ENCODE results near the gene SCN3A. TPM values are rescaled to one million over a fixed set of nuclear protein-coding genes. Genes with fewer than 3 reads are reported as not detected.
A peak's percentile ranks its signal among the peaks of the same experiment; 100 is the strongest.

The SCN3A gene
- total RNA-seq, 1 donor from 2014 or later: 2.2 TPM

- Mint-ChIP-seq H3K36me3 (ENCODE audit: low read depth) (peaks cover 3% of the 10 kb centered on the region), H3K27me3 (no peaks in the 10 kb centered on the region), H3K4me3 (no peak overlapping the region), H3K27ac (no peak overlapping the region), H3K4me1 (peaks cover 23% of the 10 kb centered on the region), H3K9me3 (no peaks in the 10 kb centered on the region)
- no peak for ATAC-seq (ENCODE audit: low read depth)
- no peak for TF ChIP-seq CTCF (IDR thresholded peaks at IDR 0.05)
- ChIA-PET CTCF (interaction anchor here (0.7 kb wide), 1 partner anchor 30 kb away, joined by 5 read pairs; no protein-coding TSS in a partner anchor), POLR2A (no interaction called here)
- DNase-seq: no peak
- intact Hi-C loops (cut with micrococcal nuclease): loop anchor here (5.0 kb wide), 1 partner anchor 45 kb away; no protein-coding TSS in a partner anchor
These were observed 56.4 kb downstream of the SCN3A start for GRCh38 chr2:165147186-165148045.

GRCh38 chr2:165144315-165144714, 59.5 kb downstream of the SCN3A start:
- Mint-ChIP-seq H3K9me3 (no peaks in the 10 kb centered on the region), H3K4me1 (peaks cover 13% of the 10 kb centered on the region), H3K36me3 (ENCODE audit: low read depth) (peaks cover 8% of the 10 kb centered on the region), H3K27ac (no peak overlapping the region), H3K4me3 (no peak overlapping the region), H3K27me3 (no peaks in the 10 kb centered on the region)
- ChIA-PET POLR2A (no interaction called here), CTCF (no interaction called here)
- DNase-seq: no peak
- intact Hi-C loops (cut with micrococcal nuclease): loop anchor here (2.0 kb wide), 1 partner anchor 60 kb away; the partner anchor contains the start of gene SCN3A
- peak; percentile 56 for ATAC-seq (ENCODE audit: low read depth)
- TF ChIP-seq CTCF (IDR thresholded peaks at IDR 0.05): no peak

- Mint-ChIP-seq H3K27me3 (no peaks in the 10 kb centered on the region), H3K4me3 (no peak overlapping the region), H3K27ac (no peak overlapping the region), H3K36me3 (ENCODE audit: low read depth) (peaks cover 7% of the 10 kb centered on the region), H3K9me3 (no peaks in the 10 kb centered on the region), H3K4me1 (peaks cover 5% of the 10 kb centered on the region)
- POLR2A ChIA-PET: no interaction called here
- DNase-seq (no peak), ATAC-seq (ENCODE audit: low read depth) (no peak)
- intact Hi-C loops (cut with micrococcal nuclease): no loop called here
- CTCF ChIA-PET: interaction anchor here (2.0 kb wide), 1 partner anchor 62 kb away, joined by 9 read pairs; the partner anchor contains the start of gene SCN3A
- TF ChIP-seq CTCF (IDR thresholded peaks at IDR 0.05): no peak
These were observed 62.1 kb downstream of the SCN3A start for GRCh38 chr2:165141601-165142354.

GRCh38 chr2:165126244-165126643, 77.6 kb downstream of the SCN3A start:
- Mint-ChIP-seq H3K4me1 (no peaks in the 10 kb centered on the region), H3K4me3 (no peak overlapping the region), H3K27me3 (peaks cover 2% of the 10 kb centered on the region), H3K9me3 (no peaks in the 10 kb centered on the region), H3K27ac (no peak overlapping the region), H3K36me3 (ENCODE audit: low read depth) (peaks cover 14% of the 10 kb centered on the region)
- no peak for ATAC-seq (ENCODE audit: low read depth)
- intact Hi-C loops (cut with micrococcal nuclease): no loop called here
- DNase-seq: no peak
- no peak for TF ChIP-seq CTCF (IDR thresholded peaks at IDR 0.05)
- ChIA-PET POLR2A (no interaction called here), CTCF (no interaction called here)

GRCh38 chr2:165122521-165122920, 81.3 kb downstream of the SCN3A start:
- intact Hi-C loops (cut with micrococcal nuclease): no loop called here
- peaks cover 7% of the 10 kb centered on the region for H3K36me3 Mint-ChIP-seq (ENCODE audit: low read depth)
- H3K27ac Mint-ChIP-seq: no peak overlapping the region
- no peaks in the 10 kb centered on the region for H3K9me3 Mint-ChIP-seq
- no peaks in the 10 kb centered on the region for H3K27me3 Mint-ChIP-seq
- DNase-seq: no peak
- ATAC-seq (ENCODE audit: low read depth): no peak
- H3K4me3 Mint-ChIP-seq: no peak overlapping the region
- ChIA-PET CTCF (no interaction called here), POLR2A (no interaction called here)
- H3K4me1 Mint-ChIP-seq: no peaks in the 10 kb centered on the region
- no peak for TF ChIP-seq CTCF (IDR thresholded peaks at IDR 0.05)

Data from activated B cell treated with CpG ODN at 0.5 μM for 24 hours (primary cell).